ENCODE measurements around the gene DENND1C. TPM values are rescaled to one million over a fixed set of nuclear protein-coding genes. Genes with fewer than 3 reads are reported as not detected.
A peak's percentile ranks its signal among the peaks of the same experiment; 100 is the strongest.

Gene DENND1C
- total and polyA plus RNA-seq, 2 experiments from 2014 or later = 3.1 to 6.1 TPM

GRCh38 chr19:6503407-6504201 lies 22.0 kb upstream of the DENND1C start:
- Mint-ChIP-seq H3K4me1 (peaks cover 10% of the 10 kb centered on the region), H3K27ac (no peak overlapping the region), H3K27me3 (ENCODE audit: insufficient read depth, low read depth, poor library complexity) (peaks cover 22% of the 10 kb centered on the region), H3K36me3 (ENCODE audit: low read depth) (no peaks in the 10 kb centered on the region; the same call in 2 of the 3 replicates), H3K9me3 (no peaks in the 10 kb centered on the region; the same call in 2 of the 3 replicates), H3K4me3 (peak overlapping the region; percentile 49; the same call in 2 of the 3 replicates)
- no peaks in the 10 kb centered on the region for H3F3A ChIP-seq (replicated peaks; ENCODE audit: low read depth)
- no peaks in the 10 kb centered on the region for H3K79me2 ChIP-seq (replicated peaks; ENCODE audit: insufficient read depth)
- no peaks in the 10 kb centered on the region for H3K36me3 ChIP-seq (ENCODE audit: insufficient read depth)
- H2AFZ ChIP-seq = no peak overlapping the region
- no peaks in the 10 kb centered on the region for H3K9me2 ChIP-seq (ENCODE audit: insufficient read depth)
- peaks cover 6% of the 10 kb centered on the region; the same call in 1 of the 2 replicates for H3K4me1 ChIP-seq (ENCODE audit: insufficient read depth)
- no peak overlapping the region for H3K4me2 ChIP-seq
- TF ChIP-seq ETS1 (IDR thresholded peaks at IDR 0.05) (no peak), ZNF114 (CRISPR knock-in tag; IDR thresholded peaks at IDR 0.05) (no peak), POLR2AphosphoS5 (IDR thresholded peaks at IDR 0.05; ENCODE audit: low read depth) (no peak), REST (IDR thresholded peaks at IDR 0.05; ENCODE audit: unreplicated experiment) (no peak), STAT1 (IDR thresholded peaks at IDR 0.05; ENCODE audit: unreplicated experiment) (no peak), ZNF331 (CRISPR knock-in tag; IDR thresholded peaks at IDR 0.05; ENCODE audit: low read depth) (no peak), EZH2 (IDR thresholded peaks at IDR 0.05; ENCODE audit: low read depth, unreplicated experiment) (no peak), JUNB (IDR thresholded peaks at IDR 0.05; ENCODE audit: unreplicated experiment) (no peak)
- H3K27ac ChIP-seq (ENCODE audit: low read depth) = no peak overlapping the region
- H3K27me3 ChIP-seq (ENCODE audit: insufficient read depth) = peaks cover 10% of the 10 kb centered on the region; the same call in 1 of the 2 replicates
- no peak for ATAC-seq
- H3K4me3 ChIP-seq = no peak overlapping the region
- no peaks in the 10 kb centered on the region for H4K20me1 ChIP-seq (replicated peaks; ENCODE audit: insufficient read depth)
- no peak for DNase-seq (ENCODE audit: low spot score)
